ENCODE data around the gene POU5F1. TPM values are rescaled to one million over a fixed set of nuclear protein-coding genes. Genes with fewer than 3 reads are reported as not detected.

Gene POU5F1
- total RNA-seq, 1 donor from 2014 or later = not detected

- no peaks in the 10 kb centered on the region for H3K9me3 Mint-ChIP-seq (ENCODE audit: unreplicated experiment)
- DNase-seq (ENCODE audit: extremely low spot score, unreplicated experiment) = no peak
- no peaks in the 10 kb centered on the region for H3K27me3 Mint-ChIP-seq (ENCODE audit: unreplicated experiment)
- no peaks in the 10 kb centered on the region for H3K4me1 Mint-ChIP-seq (ENCODE audit: unreplicated experiment)
- TF ChIP-seq CTCF (IDR thresholded peaks at IDR 0.05) = no peak
- no peaks in the 10 kb centered on the region for H3K36me3 Mint-ChIP-seq (ENCODE audit: unreplicated experiment)
- no peak overlapping the region for H3K27ac Mint-ChIP-seq (ENCODE audit: unreplicated experiment)
- H3K4me3 Mint-ChIP-seq (ENCODE audit: unreplicated experiment) = no peak overlapping the region
These were observed 8.5 kb upstream of the POU5F1 start for GRCh38 chr6:31179042-31179386.

GRCh38 chr6:31178143-31179041 is 7.9 kb upstream of the POU5F1 start:
- H3K36me3 Mint-ChIP-seq (ENCODE audit: unreplicated experiment) = no peaks in the 10 kb centered on the region
- DNase-seq (ENCODE audit: extremely low spot score, unreplicated experiment) = no peak
- no peak overlapping the region for H3K27ac Mint-ChIP-seq (ENCODE audit: unreplicated experiment)
- no peak overlapping the region for H3K4me3 Mint-ChIP-seq (ENCODE audit: unreplicated experiment)
- TF ChIP-seq CTCF (IDR thresholded peaks at IDR 0.05) = no peak
- no peaks in the 10 kb centered on the region for H3K27me3 Mint-ChIP-seq (ENCODE audit: unreplicated experiment)
- H3K4me1 Mint-ChIP-seq (ENCODE audit: unreplicated experiment) = no peaks in the 10 kb centered on the region
- H3K9me3 Mint-ChIP-seq (ENCODE audit: unreplicated experiment) = no peaks in the 10 kb centered on the region

GRCh38 chr6:31175971-31176370 is 5.5 kb upstream of the POU5F1 start:
- DNase-seq (ENCODE audit: extremely low spot score, unreplicated experiment) = no peak
- Mint-ChIP-seq H3K4me3 (ENCODE audit: unreplicated experiment) (no peak overlapping the region), H3K27ac (ENCODE audit: unreplicated experiment) (no peak overlapping the region)

GRCh38 chr6:31174378-31174777 is 3.9 kb upstream of the POU5F1 start:
- no peak overlapping the region for H3K4me3 Mint-ChIP-seq (ENCODE audit: unreplicated experiment)
- H3K36me3 Mint-ChIP-seq (ENCODE audit: unreplicated experiment) = no peaks in the 10 kb centered on the region
- no peaks in the 10 kb centered on the region for H3K4me1 Mint-ChIP-seq (ENCODE audit: unreplicated experiment)
- H3K9me3 Mint-ChIP-seq (ENCODE audit: unreplicated experiment) = no peaks in the 10 kb centered on the region
- H3K27ac Mint-ChIP-seq (ENCODE audit: unreplicated experiment) = no peak overlapping the region
- no peak for TF ChIP-seq CTCF (IDR thresholded peaks at IDR 0.05)
- no peaks in the 10 kb centered on the region for H3K27me3 Mint-ChIP-seq (ENCODE audit: unreplicated experiment)
- DNase-seq (ENCODE audit: extremely low spot score, unreplicated experiment) = no peak

More at GRCh38 chr6:31175971-31176370, 5.5 kb upstream of the POU5F1 start:
- Mint-ChIP-seq H3K4me1 (ENCODE audit: unreplicated experiment) (no peaks in the 10 kb centered on the region), H3K36me3 (ENCODE audit: unreplicated experiment) (no peaks in the 10 kb centered on the region), H3K9me3 (ENCODE audit: unreplicated experiment) (no peaks in the 10 kb centered on the region), H3K27me3 (ENCODE audit: unreplicated experiment) (no peaks in the 10 kb centered on the region)
- TF ChIP-seq CTCF (IDR thresholded peaks at IDR 0.05) = no peak

- Mint-ChIP-seq H3K36me3 (ENCODE audit: unreplicated experiment) (no peaks in the 10 kb centered on the region), H3K27me3 (ENCODE audit: unreplicated experiment) (no peaks in the 10 kb centered on the region), H3K4me3 (ENCODE audit: unreplicated experiment) (no peak overlapping the region), H3K9me3 (ENCODE audit: unreplicated experiment) (no peaks in the 10 kb centered on the region), H3K4me1 (ENCODE audit: unreplicated experiment) (no peaks in the 10 kb centered on the region), H3K27ac (ENCODE audit: unreplicated experiment) (no peak overlapping the region)
- no peak for TF ChIP-seq CTCF (IDR thresholded peaks at IDR 0.05)
- DNase-seq (ENCODE audit: extremely low spot score, unreplicated experiment) = no peak
These were observed 2.9 kb upstream of the POU5F1 start for GRCh38 chr6:31173406-31173805.
